ENCODE data around the gene DCTN1.
"Not testable (repeated sequence)": the region's sequence is repeated elsewhere in the genome, so short reads cannot be mapped to it uniquely, and the experiment has no call there.

DCTN1 gene

GRCh38 chr2:74368499-74368898 is 11.6 kb downstream of the DCTN1 start:
- no peak for DNase-seq

GRCh38 chr2:74367789-74368188 is 12.3 kb downstream of the DCTN1 start:
- DNase-seq, result no peak

GRCh38 chr2:74366036-74366435 is 14.1 kb downstream of the DCTN1 start:
- no peak for DNase-seq

GRCh38 chr2:74364533-74365505 is 15.3 kb downstream of the DCTN1 start:
- DNase-seq, result no peak

GRCh38 chr2:74361327-74361726 is 18.8 kb downstream of the DCTN1 start:
- no peak for DNase-seq

- no peak for DNase-seq
These were observed 22.5 kb downstream of the DCTN1 start for GRCh38 chr2:74357627-74358026.

- no peak for DNase-seq
These were observed 30.2 kb downstream of the DCTN1 start for GRCh38 chr2:74349889-74350288.

- no peak for DNase-seq
These were observed 32.4 kb downstream of the DCTN1 start for GRCh38 chr2:74347742-74348141.

GRCh38 chr2:74347303-74347702 is 32.8 kb downstream of the DCTN1 start:
- DNase-seq, result no peak

GRCh38 chr2:74345272-74345943 is 34.7 kb downstream of the DCTN1 start:
- no peak for DNase-seq

- DNase-seq, result no peak
These were observed 36.8 kb downstream of the DCTN1 start, which contains the start of gene SLC4A5 for GRCh38 chr2:74343316-74343715. Gene SLC4A5 (minus strand): TSS chr2:74343416. CDS start chr2:74315023, 28,393 bp downstream.

- not testable (repeated sequence) for DNase-seq
These were observed 43.9 kb downstream of the DCTN1 start for GRCh38 chr2:74336227-74336626.

- DNase-seq, result peak; percentile 52 to 65
These were observed 45.2 kb downstream of the DCTN1 start for GRCh38 chr2:74334931-74335333.

GRCh38 chr2:74333896-74334586 is 46.1 kb downstream of the DCTN1 start:
- no peak for DNase-seq

GRCh38 chr2:74333175-74333574 is 46.9 kb downstream of the DCTN1 start:
- DNase-seq, result peak; percentile 5 to 6

- DNase-seq, result no peak
These were observed 47.4 kb downstream of the DCTN1 start for GRCh38 chr2:74332550-74333174.

- DNase-seq, result no peak
These were observed 51.5 kb downstream of the DCTN1 start for GRCh38 chr2:74328573-74328972.

GRCh38 chr2:74328074-74328473 is 52.0 kb downstream of the DCTN1 start:
- DNase-seq, result no peak

GRCh38 chr2:74327627-74328026 is 52.5 kb downstream of the DCTN1 start:
- no peak for DNase-seq

- no peak for DNase-seq
These were observed 52.9 kb downstream of the DCTN1 start for GRCh38 chr2:74327199-74327598.

- no peak for DNase-seq
These were observed 54.3 kb downstream of the DCTN1 start for GRCh38 chr2:74325815-74326214.

GRCh38 chr2:74321737-74322136 is 58.4 kb downstream of the DCTN1 start:
- DNase-seq, result no peak

- DNase-seq, result no peak
These were observed 62.4 kb downstream of the DCTN1 start for GRCh38 chr2:74317701-74318100.

All from inflammatory macrophage (primary cell).